GM06990 (cell line): ENCODE results near the gene DLK2.

Experiments
- DNase-seq: peaks from one replicate; pipeline ENCODE4 v3.0.0-alpha.2; 2011; ENCODE audit not compliant: insufficient read length; ENCODE audit errors: extremely low read depth
- H3K27me3 ChIP-seq: replicated peaks from 2 replicates; pipeline ENCODE4 v1.6.0; 2011; ENCODE audit warnings: low read length; ENCODE audit not compliant: control insufficient read depth, insufficient read depth
- H3K36me3 ChIP-seq: 2 replicates; pipeline ENCODE4 v1.5.1; 2011; ENCODE audit warnings: low read length; ENCODE audit not compliant: control insufficient read depth, insufficient read depth
- H3K4me3 ChIP-seq: replicated peaks from 2 replicates; pipeline ENCODE4 v1.5.1; 2011; ENCODE audit warnings: low read depth, mild to moderate bottlenecking, control low read depth, low read length
- CTCF ChIP-seq: IDR thresholded peaks from 2 replicates; pipeline ENCODE4 v1.5.1; 2011; ENCODE audit warnings: low read length, control low read depth, mild to moderate bottlenecking, inconsistent platforms; ENCODE audit not compliant: insufficient read depth, poor library complexity, severe bottlenecking

Gene DLK2

GRCh38 chr6:43434001-43434840 is 21.1 kb downstream of the DLK2 start:
- H3K27me3 ChIP-seq: no peaks in the 10 kb centered on the region
- no peak for TF ChIP-seq CTCF
- peaks cover 35% of the 10 kb centered on the region for H3K36me3 ChIP-seq
- no peak overlapping the region for H3K4me3 ChIP-seq
- no peak for DNase-seq

GRCh38 chr6:43433148-43433547 is 22.2 kb downstream of the DLK2 start:
- no peak for TF ChIP-seq CTCF
- Histone ChIP-seq H3K27me3 (no peaks in the 10 kb centered on the region), H3K36me3 (peaks cover 29% of the 10 kb centered on the region), H3K4me3 (no peak overlapping the region)
- no peak for DNase-seq

- no peak for TF ChIP-seq CTCF
- no peak overlapping the region for H3K4me3 ChIP-seq
- H3K27me3 ChIP-seq: no peaks in the 10 kb centered on the region
- peaks cover 25% of the 10 kb centered on the region for H3K36me3 ChIP-seq
- no peak for DNase-seq
Observed at GRCh38 chr6:43432009-43432945, 23.1 kb downstream of the DLK2 start.

- no peaks in the 10 kb centered on the region for H3K27me3 ChIP-seq
- peaks cover 13% of the 10 kb centered on the region for H3K36me3 ChIP-seq
- TF ChIP-seq CTCF: no peak
- H3K4me3 ChIP-seq: peak overlapping the region; percentile 69
- no peak for DNase-seq
Observed at GRCh38 chr6:43428874-43429273, 26.5 kb downstream of the DLK2 start.

GRCh38 chr6:43428112-43428570 is 27.2 kb downstream of the DLK2 start:
- no peak for DNase-seq
- Histone ChIP-seq H3K36me3 (peaks cover 11% of the 10 kb centered on the region), H3K27me3 (no peaks in the 10 kb centered on the region), H3K4me3 (peak overlapping the region; percentile 69)
- no peak for TF ChIP-seq CTCF
